Subcutaneous abdominal adipose tissue (tissue), 5 donors: ENCODE measurements around the gene KDELR1.

Source experiments
- H3K27ac ChIP-seq: one replicate; pipeline ENCODE4 v1.7.0; 2013; ENCODE audit warnings: low read depth, mild to moderate bottlenecking, inconsistent platforms, low read length, moderate library complexity
- H3K27me3 ChIP-seq, 5 donors: one replicate each; pipeline ENCODE4 v1.7.0; 2013; ENCODE audit warnings: low read length in 5 of 5, inconsistent platforms in 1 of 5; ENCODE audit not compliant: control insufficient read depth in 5 of 5, insufficient read depth in 4 of 5
- H3K36me3 ChIP-seq, 5 donors: one replicate each; pipeline ENCODE4 v1.7.0; 2013; ENCODE audit warnings: low read length in 5 of 5; ENCODE audit not compliant: control insufficient read depth in 5 of 5, insufficient read depth in 5 of 5
- H3K4me1 ChIP-seq, 5 donors: one replicate each; pipeline ENCODE4 v1.7.0; 2013; ENCODE audit warnings: low read length in 5 of 5, mild to moderate bottlenecking in 3 of 5, moderate library complexity in 1 of 5; ENCODE audit not compliant: control insufficient read depth in 5 of 5, insufficient read depth in 5 of 5
- H3K4me3 ChIP-seq, 5 donors: one replicate each; pipeline ENCODE4 v1.7.0; 2013; ENCODE audit warnings: low read length in 5 of 5, low read depth in 1 of 5
- H3K9ac ChIP-seq, 5 donors: one replicate each; pipeline ENCODE4 v1.7.0; 2013; ENCODE audit warnings: low read length in 5 of 5, mild to moderate bottlenecking in 4 of 5, moderate library complexity in 3 of 5
- H3K9me3 ChIP-seq, 5 donors: one replicate each; pipeline ENCODE4 v1.7.0; 2013; ENCODE audit warnings: low read length in 5 of 5; ENCODE audit not compliant: control insufficient read depth in 5 of 5
- donor health status: healthy.
- donor health status: healthy.
- donor health status: healthy.
- donor health status: healthy.
- donor health status: healthy.

The KDELR1 gene

DNA sequence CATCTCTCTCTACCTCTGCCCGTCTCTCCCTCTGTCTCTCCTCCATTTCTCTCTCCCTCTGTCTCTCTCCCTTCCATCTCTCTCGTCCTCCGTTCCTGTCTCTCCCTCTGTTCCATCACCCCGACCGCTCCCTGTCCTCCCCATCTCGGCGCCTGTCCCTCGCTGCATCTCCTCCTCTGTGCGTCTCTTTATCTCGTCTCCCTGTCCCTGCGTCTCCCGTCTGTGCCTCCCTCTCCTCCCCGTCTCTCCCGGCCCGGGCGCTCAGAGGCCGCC, 6.7 kb upstream of the KDELR1 start:
- Histone ChIP-seq H3K4me1 (peaks cover 0 to 29% (median 24%) of the 10 kb centered on the region in 5 donors), H3K36me3 (no peaks in the 10 kb centered on the region), H3K9ac (peak overlapping the region in 3 of 5 donors; percentile 31 to 60 (median 46)), H3K27me3 (peaks cover 39 to 48% (median 43%) of the 10 kb centered on the region in 5 donors), H3K4me3 (peak overlapping the region in 4 of 5 donors; percentile 19 to 64 (median 52)), H3K27ac (no peak overlapping the region), H3K9me3 (no peaks in the 10 kb centered on the region)

DNA sequence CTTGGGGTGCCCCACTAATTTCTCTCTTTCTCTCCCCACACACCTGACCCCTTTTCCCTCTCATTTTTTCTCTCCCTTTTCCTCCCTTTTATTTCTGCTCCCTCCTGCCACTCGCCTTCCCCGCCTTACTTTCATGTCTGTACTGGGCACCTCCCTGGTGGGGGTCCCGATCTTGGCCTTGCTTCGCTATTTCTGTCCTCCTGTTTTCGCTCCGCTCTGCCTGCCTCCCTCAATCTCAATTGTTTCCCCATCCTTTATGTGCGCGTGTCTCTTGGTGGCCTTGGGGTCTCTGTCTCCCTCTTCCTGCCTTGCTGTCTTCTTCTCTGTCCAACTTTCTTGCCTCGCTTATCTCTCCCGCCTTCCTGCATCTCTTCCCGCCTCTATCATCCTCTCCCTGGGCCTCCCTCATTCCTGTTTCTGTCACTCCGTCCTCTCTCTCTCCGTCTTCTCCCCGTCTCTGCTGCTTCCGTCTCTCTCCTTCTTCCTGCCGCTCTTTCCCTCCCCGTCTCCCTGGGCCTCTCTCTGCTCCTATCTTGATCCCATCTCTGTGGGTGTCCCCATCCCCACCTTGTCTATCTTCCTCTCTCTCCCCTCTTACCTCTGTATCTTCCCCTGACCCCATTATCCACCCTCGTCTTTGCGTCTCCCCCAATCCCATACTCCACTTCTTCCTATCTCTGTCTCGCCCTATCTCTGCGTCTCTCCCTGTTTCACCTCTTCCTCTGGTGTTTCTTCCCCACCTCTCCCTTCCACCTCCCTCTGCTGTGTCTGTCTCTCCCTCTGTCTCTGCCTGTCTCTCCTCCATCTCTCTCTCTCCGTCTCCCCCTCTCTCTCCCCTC, 6.1 kb upstream of the KDELR1 start:
- H3K27me3 ChIP-seq: peaks cover 43 to 54% (median 47%) of the 10 kb centered on the region in 5 donors
- peak overlapping the region in 3 of 5 donors; percentile 31 to 60 (median 46) for H3K9ac ChIP-seq
- no peaks in the 10 kb centered on the region for H3K9me3 ChIP-seq
- peaks cover 0 to 29% (median 24%) of the 10 kb centered on the region in 5 donors for H3K4me1 ChIP-seq
- no peak overlapping the region for H3K27ac ChIP-seq
- H3K36me3 ChIP-seq: no peaks in the 10 kb centered on the region
- H3K4me3 ChIP-seq: peak overlapping the region in 4 of 5 donors; percentile 19 to 64 (median 52)

DNA sequence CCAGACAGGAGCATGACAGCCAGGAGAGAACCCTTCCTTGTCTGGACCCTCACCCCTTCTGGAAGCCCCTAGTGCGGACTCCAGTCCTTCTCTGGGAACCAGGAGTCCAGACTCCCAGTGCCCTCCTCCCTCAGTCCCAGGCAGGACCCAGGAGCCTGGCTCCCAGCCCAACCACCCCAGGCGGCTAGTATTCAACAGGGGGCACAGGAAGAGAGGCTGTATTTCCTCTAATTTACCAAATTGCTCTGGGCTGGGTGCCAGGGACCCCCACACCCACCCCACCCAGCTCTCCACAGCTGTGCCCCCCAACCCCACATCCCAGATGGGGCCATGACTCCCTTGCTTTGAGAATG, 5.4 kb upstream of the KDELR1 start:
- Histone ChIP-seq H3K4me1 (peaks cover 0 to 29% (median 24%) of the 10 kb centered on the region in 5 donors), H3K4me3 (no peak overlapping the region), H3K27ac (no peak overlapping the region), H3K9me3 (no peaks in the 10 kb centered on the region), H3K9ac (no peak overlapping the region), H3K27me3 (peaks cover 43 to 56% (median 49%) of the 10 kb centered on the region in 5 donors), H3K36me3 (no peaks in the 10 kb centered on the region)

DNA sequence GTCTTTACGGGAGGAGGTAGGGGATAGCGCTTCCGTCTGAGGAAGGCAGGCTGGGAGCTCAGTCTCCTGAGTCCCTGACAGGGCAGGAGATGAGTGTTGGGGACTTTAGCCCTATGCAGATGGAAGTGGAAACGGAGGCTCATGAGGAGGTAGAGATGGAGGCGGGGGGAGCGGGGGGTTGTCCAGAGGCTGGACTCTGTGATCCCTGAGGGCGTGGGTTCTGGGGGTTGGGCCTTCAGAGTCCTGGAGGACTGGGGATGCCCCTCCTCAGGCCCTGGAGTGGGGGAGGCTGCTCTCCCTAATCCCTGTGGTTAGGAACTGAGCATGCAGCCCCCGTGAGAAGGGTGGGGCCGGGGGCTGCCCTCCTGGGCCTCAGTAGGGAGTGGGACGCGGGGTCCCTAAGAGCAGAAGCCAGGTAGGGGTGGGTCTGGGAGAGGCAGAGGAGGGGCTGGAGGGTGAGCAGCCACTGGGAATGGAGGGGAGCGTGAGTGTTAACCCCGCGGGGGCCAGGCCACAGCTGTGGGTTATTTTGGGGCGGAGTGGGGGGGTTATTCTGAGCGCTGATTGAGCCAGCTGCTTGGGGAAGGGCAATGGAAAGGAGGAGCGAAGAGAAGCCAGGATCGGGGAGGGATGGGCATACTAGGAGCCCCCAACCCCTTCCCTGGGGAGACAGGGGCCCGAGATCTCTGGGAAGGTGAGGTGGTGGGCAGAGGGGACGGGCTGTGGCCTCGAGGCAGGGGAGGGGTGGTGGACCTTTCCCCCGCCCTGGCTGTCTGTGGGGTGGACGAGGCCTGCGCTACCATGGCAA, 4.9 kb upstream of the KDELR1 start:
- no peaks in the 10 kb centered on the region for H3K36me3 ChIP-seq
- peaks cover 43 to 56% (median 49%) of the 10 kb centered on the region in 5 donors for H3K27me3 ChIP-seq
- H3K9me3 ChIP-seq: no peaks in the 10 kb centered on the region
- H3K9ac ChIP-seq: no peak overlapping the region
- H3K27ac ChIP-seq: no peak overlapping the region
- peaks cover 0 to 33% (median 24%) of the 10 kb centered on the region in 5 donors for H3K4me1 ChIP-seq
- no peak overlapping the region for H3K4me3 ChIP-seq

DNA sequence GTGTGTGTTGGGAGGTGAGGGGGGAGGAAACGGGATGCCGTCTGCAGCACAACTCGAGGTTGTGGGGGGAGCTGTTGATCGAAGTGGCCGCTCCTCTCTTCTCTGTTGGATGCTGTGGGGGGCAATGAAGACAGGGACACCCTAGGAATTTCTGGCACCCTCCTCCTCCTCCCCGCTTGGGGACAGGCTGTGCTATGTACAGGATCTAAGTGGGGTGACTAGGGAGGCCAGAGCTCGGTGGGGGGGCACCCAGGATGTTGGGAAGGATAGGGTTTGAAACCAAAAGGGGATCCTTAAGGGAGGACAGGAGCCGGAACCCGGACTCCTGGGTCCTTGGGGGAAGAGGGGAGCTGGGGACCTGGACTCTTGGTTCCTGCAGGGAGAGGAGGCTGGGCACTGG, 4.1 kb upstream of the KDELR1 start:
- Histone ChIP-seq H3K9ac (no peak overlapping the region), H3K36me3 (no peaks in the 10 kb centered on the region), H3K9me3 (no peaks in the 10 kb centered on the region), H3K27me3 (peaks cover 43 to 56% (median 49%) of the 10 kb centered on the region in 5 donors), H3K27ac (no peak overlapping the region), H3K4me3 (no peak overlapping the region), H3K4me1 (peaks cover 0 to 39% (median 27%) of the 10 kb centered on the region in 5 donors)

DNA sequence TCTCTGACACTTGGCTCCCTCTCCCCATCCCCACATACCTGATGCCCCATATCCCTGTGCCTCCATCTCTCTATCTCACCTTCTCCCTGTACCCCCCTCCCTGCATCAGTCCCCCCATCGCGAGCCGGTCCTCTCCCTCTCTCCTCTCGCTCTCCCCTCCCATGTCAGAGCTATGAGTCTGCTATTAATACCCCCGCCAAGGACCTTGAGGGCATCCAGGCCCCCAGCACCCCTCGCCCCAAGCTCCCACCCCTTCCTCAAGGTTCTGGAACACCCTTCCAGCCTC, 3.8 kb upstream of the KDELR1 start:
- Histone ChIP-seq H3K4me3 (no peak overlapping the region), H3K36me3 (no peaks in the 10 kb centered on the region), H3K9me3 (no peaks in the 10 kb centered on the region), H3K9ac (no peak overlapping the region), H3K27me3 (peaks cover 43 to 56% (median 49%) of the 10 kb centered on the region in 5 donors), H3K4me1 (peaks cover 0 to 39% (median 28%) of the 10 kb centered on the region in 5 donors), H3K27ac (no peak overlapping the region)

DNA sequence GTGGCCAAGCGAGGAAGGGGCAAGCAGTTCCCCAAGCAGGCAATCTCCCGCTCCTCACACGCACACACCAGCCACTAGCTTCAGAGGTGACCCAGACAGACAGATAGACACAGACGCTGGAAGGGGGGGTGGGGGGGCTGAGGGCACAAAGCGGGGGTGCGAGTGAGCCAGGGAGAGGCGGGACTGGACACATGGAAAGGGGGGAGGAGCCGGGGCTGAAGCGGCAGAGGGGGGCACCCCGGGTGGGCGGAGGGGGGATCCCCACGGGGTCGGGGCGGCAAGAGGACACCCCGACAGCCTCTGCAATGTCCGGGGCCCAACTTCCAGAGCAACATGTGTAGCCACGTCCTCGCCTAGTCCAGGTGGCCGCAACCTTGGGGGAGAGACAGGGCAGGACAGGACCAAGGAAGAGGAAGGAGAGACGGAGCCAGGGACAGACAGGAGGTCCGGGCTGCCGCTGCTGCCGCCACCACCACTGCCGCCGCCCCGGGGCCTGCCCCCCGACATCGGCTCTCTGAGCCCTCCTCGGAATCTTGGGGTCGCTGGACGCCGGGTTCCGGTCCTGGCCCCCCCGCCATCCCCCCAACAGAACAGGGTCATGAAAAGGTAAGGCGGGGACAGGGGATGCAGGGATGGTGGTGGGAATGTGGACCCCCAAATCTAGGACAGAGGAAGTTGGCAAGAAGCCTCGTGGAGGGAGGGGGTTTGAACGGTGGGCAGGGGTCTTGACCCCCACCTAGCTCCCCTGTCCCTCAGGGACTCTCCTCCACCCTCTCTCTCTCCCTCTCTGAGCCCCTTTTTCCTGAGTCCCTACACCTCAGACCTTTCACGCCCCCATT, 3.2 kb upstream of the KDELR1 start:
- peaks cover under 1 to 39% (median 26%) of the 10 kb centered on the region in 5 donors for H3K4me1 ChIP-seq
- peaks cover 0 to under 1% (median 0%) of the 10 kb centered on the region in 5 donors for H3K36me3 ChIP-seq
- no peak overlapping the region for H3K9ac ChIP-seq
- peaks cover 43 to 56% (median 49%) of the 10 kb centered on the region in 5 donors for H3K27me3 ChIP-seq
- H3K27ac ChIP-seq: no peak overlapping the region
- no peak overlapping the region for H3K4me3 ChIP-seq
- H3K9me3 ChIP-seq: no peaks in the 10 kb centered on the region

DNA sequence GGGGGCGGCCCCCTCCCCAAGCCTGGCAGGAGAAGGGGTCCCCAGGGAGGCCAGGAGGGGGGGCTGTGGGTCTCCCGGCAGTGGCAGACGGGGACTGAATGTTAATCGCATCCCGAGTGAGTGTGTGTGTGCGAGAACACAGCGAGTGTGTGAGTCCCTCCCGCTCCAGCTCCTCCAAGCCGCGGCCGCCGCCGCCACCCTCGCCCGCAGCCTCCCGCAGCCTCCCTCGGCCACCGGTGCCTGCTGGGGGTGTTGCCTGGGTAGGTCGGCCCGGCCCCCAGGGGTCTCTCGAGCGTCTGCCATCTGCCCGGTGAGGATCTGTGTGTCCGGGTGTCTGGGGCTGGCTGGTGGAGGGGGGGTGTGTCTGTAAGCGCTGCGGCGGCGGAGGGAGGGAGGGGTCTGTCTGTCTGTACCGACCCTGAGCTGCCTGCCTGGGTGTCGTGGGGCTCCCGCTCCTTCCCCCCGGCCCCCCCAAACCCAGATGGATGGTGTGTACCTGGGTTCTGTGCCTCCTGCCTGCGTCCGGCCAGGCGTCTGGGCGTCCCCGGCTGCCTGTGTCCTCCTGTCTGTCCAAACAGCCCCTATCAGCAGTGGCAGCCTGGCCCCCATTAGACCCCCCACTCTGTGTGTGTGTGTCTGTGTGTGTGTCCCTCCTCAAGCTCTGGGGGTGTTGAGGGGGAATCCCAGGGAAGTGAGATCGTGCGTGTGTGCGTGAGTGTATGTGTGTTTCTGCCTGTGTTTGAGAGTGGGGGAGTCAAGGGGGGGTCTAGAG, 2.4 kb upstream of the KDELR1 start, which contains the start of gene GRIN2D:
TSS of gene GRIN2D (plus strand) at position 110 of the 772 bp plus-strand sequence. CDS start 4,725 bp downstream, outside the sequence.
- Histone ChIP-seq H3K4me3 (no peak within 1 kb of the TSS), H3K9ac (no peak within 1 kb of the TSS), H3K27ac (no peak within 1 kb of the TSS), H3K27me3 (peaks cover 43 to 56% (median 49%) of the 10 kb centered on the region in 5 donors), H3K9me3 (no peaks in the 10 kb centered on the region), H3K36me3 (peaks cover 0 to 8% (median 8%) of the 10 kb centered on the region in 5 donors), H3K4me1 (peaks cover 2 to 39% (median 26%) of the 10 kb centered on the region in 5 donors)

DNA sequence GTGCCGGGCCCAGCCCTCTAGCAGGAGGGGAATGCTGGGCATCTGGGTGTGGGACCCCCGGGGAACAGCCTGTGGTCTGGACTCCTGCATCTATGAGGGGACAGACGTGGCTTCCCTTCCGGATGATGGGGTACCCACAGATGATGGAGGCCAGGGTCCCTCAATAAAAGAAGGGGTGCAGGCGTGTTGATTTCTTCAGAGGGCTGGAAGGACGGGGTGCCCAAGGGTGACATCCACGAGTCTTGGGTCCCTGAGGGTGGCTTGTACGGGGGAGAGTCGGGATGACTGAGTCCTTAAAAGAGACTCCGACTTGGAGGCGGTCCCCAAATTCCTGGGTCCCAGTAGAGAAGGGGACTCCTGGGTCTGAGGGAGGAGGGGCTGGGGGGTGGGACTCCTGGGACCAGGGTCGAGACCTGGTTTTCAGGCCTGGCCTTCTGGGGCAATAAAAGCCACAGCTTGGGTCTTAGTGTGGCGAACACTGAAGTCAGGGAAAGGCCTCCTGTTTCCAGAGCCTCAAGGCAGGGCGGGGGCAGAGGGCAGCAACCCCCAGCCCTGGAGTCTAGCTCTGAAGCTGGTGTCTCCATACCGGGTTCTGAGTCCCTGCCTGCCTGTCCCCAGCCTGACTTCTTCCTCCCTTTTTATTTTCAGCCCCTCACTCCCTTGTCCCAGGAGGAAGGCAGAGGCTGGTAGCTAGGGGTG, 1.7 kb upstream of the KDELR1 start:
- Histone ChIP-seq H3K27me3 (peaks cover 42 to 55% (median 48%) of the 10 kb centered on the region in 5 donors), H3K27ac (no peak overlapping the region), H3K9me3 (no peaks in the 10 kb centered on the region), H3K4me3 (no peak overlapping the region), H3K36me3 (peaks cover 1 to 14% (median 13%) of the 10 kb centered on the region in 5 donors), H3K9ac (no peak overlapping the region), H3K4me1 (peaks cover 2 to 34% (median 25%) of the 10 kb centered on the region in 5 donors)
